ENCODE measurements around the gene POGK.
A peak's percentile ranks its signal among the peaks of the same experiment; 100 is the strongest.

Gene POGK

DNA sequence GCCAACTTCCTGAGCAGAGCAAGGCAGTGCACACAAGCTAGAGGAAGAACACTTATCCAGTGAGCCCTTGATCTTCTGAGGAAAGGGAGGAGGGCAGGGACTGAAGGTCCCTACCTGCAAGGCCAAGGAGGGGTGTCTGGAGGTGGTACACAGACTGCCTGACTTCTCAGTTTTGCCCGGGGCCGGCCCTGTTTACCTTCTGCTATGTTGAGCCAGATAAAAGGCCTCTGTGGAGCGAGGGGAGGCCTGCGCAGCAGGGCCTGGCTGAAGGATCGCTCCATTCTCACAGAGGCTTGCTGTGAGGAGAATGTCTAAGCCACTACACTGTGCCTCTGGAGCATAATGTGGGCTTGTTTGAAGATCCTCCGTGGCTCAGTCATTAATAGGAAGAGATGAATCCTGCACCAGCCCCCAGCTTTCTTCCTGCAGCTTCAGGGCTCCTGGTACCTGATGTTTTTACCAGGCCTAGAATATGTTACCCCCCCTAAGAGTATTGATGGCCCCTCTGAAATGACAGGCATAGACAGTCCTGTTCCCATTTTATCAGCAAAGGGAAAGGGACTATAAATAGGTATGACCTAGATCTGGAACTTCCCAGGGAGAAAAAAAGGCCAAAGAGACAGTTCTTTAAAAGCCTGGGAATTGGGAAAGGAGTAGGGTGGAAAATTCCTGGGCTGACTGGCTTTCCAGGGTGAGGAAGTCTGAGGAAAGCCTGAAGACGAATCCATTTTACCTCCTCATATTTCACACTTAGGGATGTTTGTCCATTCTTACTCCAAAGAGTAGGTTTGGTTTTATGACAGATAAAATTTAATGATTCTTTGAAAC, 4.7 kb downstream of the POGK start:
- H2AK5ac ChIP-seq (ENCODE audit: low read depth, low read length), result no peak overlapping the region
- peaks cover 12% of the 10 kb centered on the region for H3K79me1 ChIP-seq (ENCODE audit: low read depth, low read length)
- no peaks in the 10 kb centered on the region for H3K27me3 ChIP-seq (ENCODE audit: control insufficient read depth in 3 of 3, insufficient read depth in 3 of 3, low read depth in 1 of 3, low read length in 3 of 3)
- H3K36me3 ChIP-seq (replicated peaks in 1 of 2; ENCODE audit: control insufficient read depth in 2 of 2, insufficient read depth in 2 of 2, low read length in 2 of 2), result peaks cover 58 to 88% of the 10 kb centered on the region in 2 donors
- no peak overlapping the region for H3K18ac ChIP-seq (ENCODE audit: low read length)
- no peak overlapping the region for H4K8ac ChIP-seq (ENCODE audit: low read depth, low read length)
- no peak overlapping the region for H3K14ac ChIP-seq (ENCODE audit: low read length)
- no peak overlapping the region for H3K9ac ChIP-seq (ENCODE audit: low read depth, low read length, poor library complexity)
- no CpG with 5 or more reads among the region's 7 CpGs for WGBS, 2 donors (ENCODE audit: extremely low coverage in 2 of 2, insufficient read length in 2 of 2, insufficient replicate concordance in 1 of 2)
- peaks cover 6 to 11% of the 10 kb centered on the region in 2 donors for H3K4me1 ChIP-seq (ENCODE audit: control insufficient read depth in 2 of 2, insufficient read depth in 1 of 2, low read depth in 1 of 2, low read length in 2 of 2)
- H2BK15ac ChIP-seq (ENCODE audit: low read length), result no peak overlapping the region
- no peak overlapping the region for H3K4ac ChIP-seq (ENCODE audit: low read length)
- no peak overlapping the region for H4K91ac ChIP-seq (ENCODE audit: low read depth, low read length, poor library complexity)
- H2BK12ac ChIP-seq (ENCODE audit: low read length), result no peak overlapping the region
- H3K4me2 ChIP-seq (ENCODE audit: insufficient read depth, low read length, poor library complexity, severe bottlenecking), result no peak overlapping the region
- H3K27ac ChIP-seq (replicated peaks; ENCODE audit: low read length), result no peak overlapping the region
- H2BK5ac ChIP-seq (ENCODE audit: low read length), result no peak overlapping the region
- no peak overlapping the region for H2BK120ac ChIP-seq (ENCODE audit: low read depth, low read length)
- H3K4me3 ChIP-seq (ENCODE audit: low read length in 2 of 2), result no peak overlapping the region
- no peak overlapping the region for H3K23ac ChIP-seq (ENCODE audit: low read depth, low read length, poor library complexity)
- DNase-seq (ENCODE audit: low spot score), result no peak
- no peak overlapping the region for H2AFZ ChIP-seq (ENCODE audit: low read length)
- no peaks in the 10 kb centered on the region for H3K9me3 ChIP-seq (replicated peaks in 1 of 2; ENCODE audit: control insufficient read depth in 2 of 2, insufficient read depth in 1 of 2, low read depth in 1 of 2, low read length in 2 of 2)

DNA sequence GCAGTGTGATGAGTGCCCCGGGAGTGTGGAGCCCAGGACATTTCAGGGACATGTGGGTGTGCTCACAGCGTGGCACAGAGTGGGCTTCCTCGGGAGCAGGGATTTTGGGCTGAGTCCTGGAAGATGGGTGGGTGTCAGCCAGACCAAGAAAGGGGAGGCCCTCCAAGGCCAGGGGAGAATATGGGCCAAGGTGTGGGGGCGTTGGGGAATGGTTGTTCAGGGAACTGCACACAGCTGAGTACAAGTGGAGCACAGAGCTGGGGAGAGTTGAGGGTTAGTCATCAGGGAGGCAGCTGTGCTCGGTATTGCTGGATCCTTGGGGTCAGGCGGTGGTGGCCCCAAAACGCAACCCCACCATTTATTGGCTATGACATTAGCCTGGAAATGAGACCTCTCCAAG, 5.5 kb downstream of the POGK start:
- Histone ChIP-seq H3K18ac (ENCODE audit: low read length) (no peak overlapping the region), H3K27me3 (ENCODE audit: control insufficient read depth in 3 of 3, insufficient read depth in 3 of 3, low read depth in 1 of 3, low read length in 3 of 3) (no peaks in the 10 kb centered on the region), H3K23ac (ENCODE audit: low read depth, low read length, poor library complexity) (no peak overlapping the region), H3K79me1 (ENCODE audit: low read depth, low read length) (peaks cover 12% of the 10 kb centered on the region), H4K8ac (ENCODE audit: low read depth, low read length) (no peak overlapping the region), H3K14ac (ENCODE audit: low read length) (no peak overlapping the region), H2AK5ac (ENCODE audit: low read depth, low read length) (no peak overlapping the region), H3K36me3 (replicated peaks in 1 of 2; ENCODE audit: control insufficient read depth in 2 of 2, insufficient read depth in 2 of 2, low read length in 2 of 2) (peaks cover 66 to 96% of the 10 kb centered on the region in 2 donors), H3K9ac (ENCODE audit: low read depth, low read length, poor library complexity) (no peak overlapping the region), H2BK120ac (ENCODE audit: low read depth, low read length) (no peak overlapping the region), H3K4me1 (ENCODE audit: control insufficient read depth in 2 of 2, insufficient read depth in 1 of 2, low read depth in 1 of 2, low read length in 2 of 2) (peaks cover 6 to 11% of the 10 kb centered on the region in 2 donors), H3K4me2 (ENCODE audit: insufficient read depth, low read length, poor library complexity, severe bottlenecking) (no peak overlapping the region), H2BK5ac (ENCODE audit: low read length) (no peak overlapping the region), H2AFZ (ENCODE audit: low read length) (no peak overlapping the region), H2BK12ac (ENCODE audit: low read length) (no peak overlapping the region), H3K9me3 (replicated peaks in 1 of 2; ENCODE audit: control insufficient read depth in 2 of 2, insufficient read depth in 1 of 2, low read depth in 1 of 2, low read length in 2 of 2) (no peaks in the 10 kb centered on the region), H3K4me3 (ENCODE audit: low read length in 2 of 2) (no peak overlapping the region), H2BK15ac (ENCODE audit: low read length) (no peak overlapping the region), H3K4ac (ENCODE audit: low read length) (no peak overlapping the region), H3K27ac (replicated peaks; ENCODE audit: low read length) (no peak overlapping the region), H4K91ac (ENCODE audit: low read depth, low read length, poor library complexity) (no peak overlapping the region)
- DNase-seq (ENCODE audit: low spot score), result no peak
- no CpG with 5 or more reads among the region's 7 CpGs for WGBS, 2 donors (ENCODE audit: extremely low coverage in 2 of 2, insufficient read length in 2 of 2, insufficient replicate concordance in 1 of 2)

DNA sequence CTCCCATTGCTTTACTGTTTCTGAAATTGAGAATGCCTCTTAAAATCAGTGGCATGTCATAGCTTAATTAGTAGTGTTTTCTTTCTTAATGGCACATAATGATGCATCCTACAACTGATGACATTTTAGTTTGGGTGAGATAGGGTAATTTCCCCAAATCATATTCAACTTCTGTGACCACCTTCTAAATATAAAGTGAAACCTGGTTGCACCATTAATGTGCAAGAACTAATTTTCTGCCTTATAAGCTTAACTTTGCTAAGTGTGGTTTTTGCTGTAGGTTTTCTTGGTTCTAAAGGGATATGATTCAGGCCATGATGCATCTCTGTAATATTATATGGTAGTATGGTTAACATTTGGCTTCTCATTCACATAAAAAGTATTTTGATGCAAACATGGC, 8.9 kb downstream of the POGK start:
- no peak overlapping the region for H2AFZ ChIP-seq (ENCODE audit: low read length)
- H2BK120ac ChIP-seq (ENCODE audit: low read depth, low read length), result no peak overlapping the region
- no peak overlapping the region for H2AK5ac ChIP-seq (ENCODE audit: low read depth, low read length)
- H2BK5ac ChIP-seq (ENCODE audit: low read length), result no peak overlapping the region
- no peaks in the 10 kb centered on the region for H3K27me3 ChIP-seq (ENCODE audit: control insufficient read depth in 3 of 3, insufficient read depth in 3 of 3, low read depth in 1 of 3, low read length in 3 of 3)
- H2BK12ac ChIP-seq (ENCODE audit: low read length), result no peak overlapping the region
- peaks cover 63 to 100% of the 10 kb centered on the region in 2 donors for H3K36me3 ChIP-seq (replicated peaks in 1 of 2; ENCODE audit: control insufficient read depth in 2 of 2, insufficient read depth in 2 of 2, low read length in 2 of 2)
- H4K91ac ChIP-seq (ENCODE audit: low read depth, low read length, poor library complexity), result no peak overlapping the region
- H3K4me1 ChIP-seq (ENCODE audit: control insufficient read depth in 2 of 2, insufficient read depth in 1 of 2, low read depth in 1 of 2, low read length in 2 of 2), result peaks cover 0 to 5% of the 10 kb centered on the region in 2 donors
- H2BK15ac ChIP-seq (ENCODE audit: low read length), result no peak overlapping the region
- H3K27ac ChIP-seq (replicated peaks; ENCODE audit: low read length), result no peak overlapping the region
- H3K9me3 ChIP-seq (replicated peaks in 1 of 2; ENCODE audit: control insufficient read depth in 2 of 2, insufficient read depth in 1 of 2, low read depth in 1 of 2, low read length in 2 of 2), result no peaks in the 10 kb centered on the region
- DNase-seq (ENCODE audit: low spot score), result no peak
- H3K9ac ChIP-seq (ENCODE audit: low read depth, low read length, poor library complexity), result no peak overlapping the region
- no peak overlapping the region for H3K4me3 ChIP-seq (ENCODE audit: low read length in 2 of 2)
- H3K23ac ChIP-seq (ENCODE audit: low read depth, low read length, poor library complexity), result no peak overlapping the region
- no peak overlapping the region for H3K14ac ChIP-seq (ENCODE audit: low read length)
- no peak overlapping the region for H3K4me2 ChIP-seq (ENCODE audit: insufficient read depth, low read length, poor library complexity, severe bottlenecking)
- H3K4ac ChIP-seq (ENCODE audit: low read length), result no peak overlapping the region
- H4K8ac ChIP-seq (ENCODE audit: low read depth, low read length), result no peak overlapping the region
- no peak overlapping the region for H3K18ac ChIP-seq (ENCODE audit: low read length)
- H3K79me1 ChIP-seq (ENCODE audit: low read depth, low read length), result peaks cover 9% of the 10 kb centered on the region

DNA sequence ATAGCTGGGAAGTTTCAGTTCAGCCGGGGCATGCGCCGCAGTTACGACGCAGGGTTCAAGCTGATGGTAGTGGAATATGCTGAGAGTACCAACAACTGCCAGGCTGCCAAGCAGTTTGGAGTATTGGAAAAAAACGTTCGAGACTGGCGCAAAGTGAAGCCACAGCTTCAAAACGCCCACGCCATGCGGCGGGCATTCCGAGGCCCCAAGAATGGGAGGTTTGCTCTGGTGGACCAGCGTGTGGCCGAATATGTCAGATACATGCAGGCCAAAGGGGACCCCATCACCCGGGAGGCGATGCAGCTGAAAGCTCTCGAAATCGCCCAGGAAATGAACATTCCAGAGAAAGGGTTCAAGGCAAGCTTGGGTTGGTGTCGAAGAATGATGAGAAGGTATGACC, 9.9 kb downstream of the POGK start:
- H3K23ac ChIP-seq (ENCODE audit: low read depth, low read length, poor library complexity), result no peak overlapping the region
- H4K8ac ChIP-seq (ENCODE audit: low read depth, low read length), result no peak overlapping the region
- H3K4me2 ChIP-seq (ENCODE audit: insufficient read depth, low read length, poor library complexity, severe bottlenecking), result no peak overlapping the region
- no peak for DNase-seq (ENCODE audit: low spot score)
- no peak overlapping the region for H3K4ac ChIP-seq (ENCODE audit: low read length)
- no peak overlapping the region for H2AFZ ChIP-seq (ENCODE audit: low read length)
- H4K91ac ChIP-seq (ENCODE audit: low read depth, low read length, poor library complexity), result no peak overlapping the region
- no peak overlapping the region for H3K14ac ChIP-seq (ENCODE audit: low read length)
- H2BK120ac ChIP-seq (ENCODE audit: low read depth, low read length), result no peak overlapping the region
- H2AK5ac ChIP-seq (ENCODE audit: low read depth, low read length), result no peak overlapping the region
- no peak overlapping the region for H3K27ac ChIP-seq (replicated peaks; ENCODE audit: low read length)
- H3K4me3 ChIP-seq (ENCODE audit: low read length in 2 of 2), result peak overlapping the region in 1 of 2 donors; percentile 28
- H3K4me1 ChIP-seq (ENCODE audit: control insufficient read depth in 2 of 2, insufficient read depth in 1 of 2, low read depth in 1 of 2, low read length in 2 of 2), result peaks cover 0 to 5% of the 10 kb centered on the region in 2 donors
- H3K79me1 ChIP-seq (ENCODE audit: low read depth, low read length), result peaks cover 9% of the 10 kb centered on the region
- no peak overlapping the region for H3K9ac ChIP-seq (ENCODE audit: low read depth, low read length, poor library complexity)
- no peak overlapping the region for H2BK12ac ChIP-seq (ENCODE audit: low read length)
- no peaks in the 10 kb centered on the region for H3K9me3 ChIP-seq (replicated peaks in 1 of 2; ENCODE audit: control insufficient read depth in 2 of 2, insufficient read depth in 1 of 2, low read depth in 1 of 2, low read length in 2 of 2)
- H2BK15ac ChIP-seq (ENCODE audit: low read length), result no peak overlapping the region
- H3K27me3 ChIP-seq (ENCODE audit: control insufficient read depth in 3 of 3, insufficient read depth in 3 of 3, low read depth in 1 of 3, low read length in 3 of 3), result no peaks in the 10 kb centered on the region
- H2BK5ac ChIP-seq (ENCODE audit: low read length), result no peak overlapping the region
- peaks cover 63 to 100% of the 10 kb centered on the region in 2 donors for H3K36me3 ChIP-seq (replicated peaks in 1 of 2; ENCODE audit: control insufficient read depth in 2 of 2, insufficient read depth in 2 of 2, low read length in 2 of 2)
- no CpG with 5 or more reads among the region's 20 CpGs for WGBS, 2 donors (ENCODE audit: extremely low coverage in 2 of 2, insufficient read length in 2 of 2, insufficient replicate concordance in 1 of 2)
- no peak overlapping the region for H3K18ac ChIP-seq (ENCODE audit: low read length)
